NCI-H2107 treated with DMSO at 0.1 percent for 48 hours (cell line): ENCODE measurements around the gene CTCF.

Experiments
- DNase-seq: peaks from one replicate; lab custom pipeline; 2025; ENCODE audit not compliant: unreplicated experiment; lab: John Stamatoyannopoulos, UW

Gene CTCF

DNA sequence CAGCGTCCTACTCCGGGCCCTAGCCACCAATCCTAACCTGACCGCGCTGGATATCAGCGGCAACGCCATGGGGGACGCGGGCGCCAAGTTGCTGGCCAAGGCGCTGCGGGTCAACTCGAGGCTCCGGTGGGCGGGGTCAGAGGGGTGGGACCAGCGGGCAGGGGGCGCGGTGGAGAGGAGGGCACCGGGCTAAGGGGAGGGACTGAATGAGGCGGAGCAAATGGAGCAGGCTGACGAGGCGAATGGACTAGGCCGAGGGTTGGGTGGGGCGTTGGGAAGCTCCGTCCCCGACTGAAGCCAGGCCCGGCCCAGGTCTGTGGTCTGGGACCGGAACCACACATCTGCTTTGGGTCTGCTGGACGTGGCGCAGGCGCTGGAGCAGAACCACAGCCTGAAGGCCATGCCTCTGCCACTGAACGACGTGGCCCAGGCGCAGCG, 87.2 kb downstream of the CTCF start:
- no peak for DNase-seq

GRCh38 chr16:67650023-67650422, 87.7 kb downstream of the CTCF start:
- no peak for DNase-seq

DNA sequence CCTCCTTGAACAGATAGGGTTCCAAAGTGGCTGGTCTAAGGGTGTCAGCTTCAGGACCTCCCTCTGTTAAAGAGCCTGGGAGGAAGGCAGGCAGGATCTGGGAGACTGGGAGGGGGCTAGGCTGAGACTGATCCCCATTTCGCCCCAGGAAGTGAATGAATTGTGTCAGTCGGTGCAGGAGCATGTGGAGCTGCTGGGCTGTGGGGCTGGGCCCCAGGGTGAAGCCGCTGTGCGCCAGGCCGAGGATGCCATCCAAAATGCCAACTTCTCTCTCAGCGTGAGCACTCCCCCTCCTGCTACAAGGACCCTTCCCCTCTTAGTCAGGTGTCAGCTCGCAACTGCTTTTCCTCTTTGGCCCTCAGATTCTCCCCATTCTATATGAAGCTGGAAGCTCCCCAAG, 88.7 kb downstream of the CTCF start:
- no peak for DNase-seq

- DNase-seq, result no peak
Observed at GRCh38 chr16:67651847-67652246, 89.5 kb downstream of the CTCF start.

- no peak for DNase-seq
Observed at GRCh38 chr16:67652578-67653127, 90.3 kb downstream of the CTCF start.

- no peak for DNase-seq
Observed at GRCh38 chr16:67653128-67653788, 90.9 kb downstream of the CTCF start.

DNA sequence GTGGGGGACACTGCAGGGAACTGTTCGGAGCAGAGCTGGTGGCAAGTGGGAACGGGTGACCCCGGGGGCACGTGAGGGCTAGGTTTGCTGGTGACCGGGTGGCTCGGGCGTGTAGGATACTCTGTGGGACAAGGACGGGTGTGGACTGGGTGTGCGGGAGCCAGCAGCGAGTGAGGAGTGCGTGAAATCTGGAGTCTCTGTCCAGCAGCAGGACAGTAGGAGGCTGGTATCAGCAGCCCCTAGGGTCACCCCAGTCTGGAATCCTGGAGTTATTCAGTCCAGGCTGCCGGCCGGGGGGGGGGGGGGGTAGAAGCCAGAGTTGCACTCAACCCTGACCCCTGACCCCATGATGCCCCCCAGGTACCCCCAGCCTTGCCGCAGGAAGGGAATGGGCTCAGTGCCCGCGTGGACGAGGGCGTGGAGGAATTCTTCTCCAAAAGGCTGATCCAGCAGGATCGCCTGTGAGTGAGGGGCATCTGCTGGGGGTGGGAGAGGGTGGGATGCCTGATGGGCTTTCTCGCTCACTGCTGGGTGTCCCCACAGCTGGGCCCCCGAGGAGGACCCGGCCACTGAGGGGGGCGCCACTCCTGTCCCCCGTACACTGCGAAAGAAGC, 91.6 kb downstream of the CTCF start:
- no peak for DNase-seq

DNA sequence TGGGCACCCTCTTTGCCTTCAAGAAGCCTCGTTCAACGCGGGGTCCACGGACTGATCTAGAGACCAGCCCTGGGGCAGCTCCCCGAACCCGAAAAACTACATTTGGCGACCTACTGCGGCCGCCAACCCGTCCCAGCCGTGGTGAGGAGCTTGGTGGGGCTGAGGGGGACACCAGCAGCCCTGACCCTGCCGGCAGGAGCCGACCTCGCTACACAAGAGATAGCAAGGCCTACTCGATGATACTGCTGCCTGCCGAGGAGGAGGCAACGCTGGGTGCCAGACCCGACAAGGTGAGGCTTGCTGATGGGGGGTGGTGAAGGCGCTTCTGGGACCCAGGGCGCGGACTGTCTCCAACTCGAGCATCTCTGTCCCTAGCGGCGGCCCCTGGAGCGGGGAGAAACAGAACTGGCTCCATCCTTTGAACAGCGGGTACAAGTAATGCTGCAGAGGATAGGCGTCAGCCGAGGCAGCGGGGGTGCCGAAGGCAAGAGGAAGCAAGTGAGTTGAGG, 92.1 kb downstream of the CTCF start:
- DNase-seq, result no peak

DNA sequence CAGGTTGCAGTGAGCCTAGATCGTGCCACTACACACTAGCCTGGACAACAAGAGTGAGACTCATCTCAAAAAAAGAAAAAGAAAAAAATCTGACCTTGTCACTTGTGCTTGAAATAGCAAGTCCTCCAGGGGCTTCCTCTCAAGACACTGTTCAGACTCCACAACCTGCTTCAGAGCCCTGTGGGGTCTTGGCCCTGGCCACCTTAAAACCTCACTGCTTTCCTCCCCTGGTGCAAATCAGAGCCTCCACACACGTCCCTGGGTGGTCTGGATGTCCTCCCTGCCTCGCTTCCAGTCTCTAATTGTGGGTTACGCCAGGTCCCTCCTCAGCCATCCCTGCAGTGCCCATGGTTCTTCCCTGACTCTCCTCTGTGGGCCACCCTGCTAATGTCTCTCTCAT, 93.0 kb downstream of the CTCF start:
- DNase-seq, result no peak

GRCh38 chr16:67656344-67657016, 94.2 kb downstream of the CTCF start:
- no peak for DNase-seq

- no peak for DNase-seq
Observed at GRCh38 chr16:67657017-67657608, 94.8 kb downstream of the CTCF start.

DNA sequence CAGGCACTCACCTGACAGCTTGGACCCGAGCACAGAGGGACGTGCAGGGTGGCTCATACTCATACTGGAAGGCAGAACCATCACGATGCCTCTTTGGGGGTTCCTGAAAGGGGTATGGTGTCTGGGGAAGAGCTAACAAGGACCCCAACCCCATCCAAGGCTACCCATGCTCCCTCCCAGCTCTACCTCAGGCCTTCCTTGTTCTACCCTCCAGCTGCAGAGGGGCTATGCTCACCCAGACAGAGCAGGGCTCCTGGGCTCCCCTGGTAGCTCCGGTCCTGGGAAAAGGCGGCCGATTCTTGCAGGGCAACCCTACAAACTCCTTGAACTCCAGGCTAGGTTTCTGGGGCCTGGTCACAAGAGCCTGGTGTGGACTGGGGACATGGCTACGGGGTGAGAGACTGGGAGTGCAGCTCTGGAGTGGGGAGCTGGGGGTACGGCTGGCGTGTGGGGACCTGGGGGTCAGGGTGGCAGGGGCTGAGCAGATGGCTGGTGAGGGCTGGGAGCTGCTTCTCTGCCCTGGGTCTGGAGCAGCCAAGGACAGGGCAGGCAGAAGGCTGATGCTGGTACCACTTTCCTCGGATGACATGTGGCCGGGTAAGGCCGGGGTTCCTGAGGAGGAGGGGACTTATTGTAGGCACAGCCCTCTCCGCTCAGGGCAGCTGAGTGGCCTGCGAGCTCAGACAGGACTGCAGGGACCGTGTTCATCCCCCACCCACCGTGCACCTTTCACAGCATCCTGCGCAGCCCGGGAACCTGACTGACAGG, 95.6 kb downstream of the CTCF start:
- DNase-seq, result no peak

DNA sequence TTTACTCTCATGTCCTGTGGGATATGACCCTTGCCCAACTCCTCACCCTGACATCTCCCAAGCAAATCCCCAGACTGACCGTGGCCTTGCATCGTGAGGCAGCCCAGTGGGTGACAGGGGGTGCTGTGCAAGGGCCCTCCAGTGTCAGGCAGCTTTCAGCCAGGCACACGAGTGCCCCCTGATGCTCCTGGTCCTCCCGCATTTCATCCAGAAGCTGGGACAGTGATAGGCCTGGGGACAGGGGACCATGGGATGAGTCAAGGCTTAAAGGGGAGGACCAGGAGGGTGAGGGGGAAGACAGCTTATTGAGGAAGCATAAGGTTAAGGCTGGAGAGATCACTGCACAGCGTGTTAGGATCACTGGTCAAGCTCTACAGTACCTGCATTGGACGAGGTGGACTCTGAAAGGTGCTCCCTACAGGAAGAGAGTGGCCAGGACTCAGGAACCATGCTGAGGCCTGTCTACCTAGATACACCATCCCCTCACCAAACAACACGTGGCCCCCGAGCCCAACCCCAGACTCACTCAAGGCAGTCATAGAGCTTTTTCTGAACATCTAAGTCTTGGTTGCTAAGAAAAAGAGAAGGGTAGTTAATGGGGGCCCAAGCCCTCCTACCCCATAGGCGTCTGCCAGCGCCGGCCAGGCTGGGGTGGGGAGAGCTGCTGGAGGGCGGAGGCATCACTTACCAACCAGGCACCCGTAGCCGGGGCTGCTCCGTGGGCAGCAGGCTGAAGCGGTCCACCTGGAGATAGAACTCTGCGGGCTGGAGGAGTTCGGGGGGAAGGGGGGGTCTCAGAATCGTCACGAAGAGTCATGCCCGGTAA, 96.7 kb downstream of the CTCF start:
- no peak for DNase-seq

- peak; percentile 52 for DNase-seq
Observed at GRCh38 chr16:67659675-67660563, 97.6 kb downstream of the CTCF start, which contains the start of gene ACD. TSS of gene ACD (minus strand) at chr16:67660260. CDS start at chr16:67660220, 40 bp downstream.

DNA sequence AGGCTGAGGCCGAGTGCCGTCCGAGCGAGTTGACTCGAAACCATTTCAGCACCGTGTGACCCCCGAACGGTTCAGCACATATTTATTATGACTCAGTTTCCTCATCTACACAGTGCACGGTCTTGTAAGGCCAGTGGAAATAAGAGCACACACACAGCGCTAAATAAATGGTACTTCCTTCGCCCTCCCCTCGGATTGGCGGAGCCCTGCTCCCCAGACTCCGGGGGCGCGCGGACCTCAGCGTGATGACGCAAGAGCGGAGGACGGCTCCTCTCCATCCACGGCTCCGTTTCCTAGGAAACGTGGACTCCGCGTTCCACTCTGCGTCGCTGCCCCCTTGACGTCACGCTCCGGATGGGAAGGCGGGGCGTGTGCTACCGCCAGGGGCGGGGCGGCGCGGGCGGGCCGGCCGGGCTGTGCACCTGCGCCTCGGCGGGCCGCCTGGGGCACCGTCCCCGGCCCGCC, 98.3 kb downstream of the CTCF start, which contains the start of gene PARD6A:
TSS of gene PARD6A (plus strand) at position 397 of the 465 bp plus-strand sequence. CDS start 79 bp downstream, outside the sequence.
- DNase-seq, result peak; percentile 90

- peak; percentile 58 for DNase-seq
Observed at GRCh38 chr16:67661101-67661761, 98.9 kb downstream of the CTCF start.

- no peak for DNase-seq
Observed at GRCh38 chr16:67661886-67662652, 99.7 kb downstream of the CTCF start.
